HG02973 (cell line): ENCODE measurements around the gene GATA5.
A peak's percentile ranks its signal among the peaks of the same experiment; 100 is the strongest.
"Not testable (repeated sequence)": the region's sequence is repeated elsewhere in the genome, so short reads cannot be mapped to it uniquely, and the experiment has no call there.

Source experiments
- ATAC-seq: cut with Tn5 transposase; IDR thresholded peaks from one replicate; pipeline ENCODE4 v1.9.1; 2021; ENCODE audit warnings: moderate library complexity; ENCODE audit not compliant: unreplicated experiment

The GATA5 gene

DNA sequence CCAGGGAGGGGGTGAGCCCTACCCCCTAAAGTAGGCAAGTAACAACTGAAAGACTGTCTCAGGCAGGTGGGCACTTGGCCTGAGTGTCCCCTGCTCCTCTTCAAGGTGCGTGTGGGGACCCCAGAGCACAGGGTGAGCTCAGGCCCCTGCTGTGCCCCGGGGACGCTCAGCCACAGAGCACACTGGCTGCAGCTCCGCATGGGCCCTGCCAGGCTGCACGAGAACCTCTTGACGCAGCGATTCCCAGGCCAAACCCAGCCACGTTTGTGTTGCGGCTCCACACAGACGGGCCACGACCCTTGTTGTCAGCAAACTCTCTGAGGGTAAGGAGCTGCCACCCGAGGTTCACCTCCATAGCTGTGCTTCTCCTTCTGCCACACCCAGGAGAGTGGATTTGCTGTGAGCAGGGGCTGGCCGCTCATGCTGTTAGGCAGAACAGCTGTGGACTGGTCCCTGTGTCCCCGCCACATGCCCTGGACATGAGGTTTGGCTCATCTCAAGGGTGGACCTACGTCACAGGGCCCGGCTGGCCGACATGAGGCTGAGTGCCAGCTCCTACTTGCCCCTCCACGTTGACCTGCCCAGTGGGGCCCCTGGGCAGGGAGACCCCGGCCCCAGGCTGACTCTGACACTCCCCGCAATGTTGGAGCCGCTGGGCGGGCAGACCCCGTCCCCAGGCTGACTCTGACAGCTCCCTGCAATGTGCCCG lies 29.7 kb upstream of the GATA5 start:
- no peak for ATAC-seq

GRCh38 chr20:62504323-62504722 lies 28.5 kb upstream of the GATA5 start:
- no peak for ATAC-seq

DNA sequence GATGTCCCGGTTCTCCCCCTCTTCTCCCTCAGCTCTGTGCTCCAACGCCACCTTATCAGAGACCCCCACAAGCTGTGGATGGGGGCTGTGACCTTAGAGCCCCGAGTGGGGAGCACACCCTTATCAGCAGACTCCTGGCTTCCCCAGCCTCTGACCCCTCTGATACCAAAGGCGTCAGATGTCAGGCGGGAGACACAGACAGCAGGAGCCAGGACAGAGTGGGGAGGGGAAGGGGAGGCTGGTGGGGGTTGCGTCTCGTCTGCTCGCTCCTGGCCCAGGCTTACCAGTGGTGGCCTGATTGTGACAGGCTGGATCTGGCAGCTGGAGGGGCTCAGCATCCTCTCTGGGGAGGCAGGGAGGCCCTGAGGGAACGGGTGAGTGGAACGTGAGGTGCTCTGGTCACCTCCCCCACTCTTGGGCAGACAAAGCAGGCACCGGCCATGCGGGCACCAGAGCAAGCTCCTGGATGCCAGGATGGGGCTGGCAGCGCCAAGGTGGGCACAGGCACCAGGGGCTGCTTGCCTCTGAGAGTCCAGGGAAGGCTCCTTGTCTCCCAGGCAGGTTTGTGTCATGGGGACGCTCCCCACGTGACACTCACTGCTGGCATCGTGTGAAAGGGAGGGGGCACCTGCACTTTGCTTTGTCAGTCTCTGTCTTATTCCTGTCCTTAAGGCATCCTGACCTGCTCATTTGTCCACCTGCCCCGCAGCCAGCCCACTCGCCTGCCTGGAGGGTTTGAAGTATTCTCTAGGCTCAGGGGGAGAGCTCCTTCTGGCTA lies 27.8 kb upstream of the GATA5 start:
- no peak for ATAC-seq

- ATAC-seq, result no peak
Observed at GRCh38 chr20:62502496-62503095, 26.8 kb upstream of the GATA5 start.

GRCh38 chr20:62501801-62502495 lies 26.2 kb upstream of the GATA5 start:
- peak; percentile 67 for ATAC-seq

GRCh38 chr20:62500237-62500864 lies 24.6 kb upstream of the GATA5 start:
- no peak for ATAC-seq

- no peak for ATAC-seq
Observed at GRCh38 chr20:62499758-62500236, 24.0 kb upstream of the GATA5 start.

GRCh38 chr20:62498874-62499273 lies 23.1 kb upstream of the GATA5 start:
- ATAC-seq, result no peak

DNA sequence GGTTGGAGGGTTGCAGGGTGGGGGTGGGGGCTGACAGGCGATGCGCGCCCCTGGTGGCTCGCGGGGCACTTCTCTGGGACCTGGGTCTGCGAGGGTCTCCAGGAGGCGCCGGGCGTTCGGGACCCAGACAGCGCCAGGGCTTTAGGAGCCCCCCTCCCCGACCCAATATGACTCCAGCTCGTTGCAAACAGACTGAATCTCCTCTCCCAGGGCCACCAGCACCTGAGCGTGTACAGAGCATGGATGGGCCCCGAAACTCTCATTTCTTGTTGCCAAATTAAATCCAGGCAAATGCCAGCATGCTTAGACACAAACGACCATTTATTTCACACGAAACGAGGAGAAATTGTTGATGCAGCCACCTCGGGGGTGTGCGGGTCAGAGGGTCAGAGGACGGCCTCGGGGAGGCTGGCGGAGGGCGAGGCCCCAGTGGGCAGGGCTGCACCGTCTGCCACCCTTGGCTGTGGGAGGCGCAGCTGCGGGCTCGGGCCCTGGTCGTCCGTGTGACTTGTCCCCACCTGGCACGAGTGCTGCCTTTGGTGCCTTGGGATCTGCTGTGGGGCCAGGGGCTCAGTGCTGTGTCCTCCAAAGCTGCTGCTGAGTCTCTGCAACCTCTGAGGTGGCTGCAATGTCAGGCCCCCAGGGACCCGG lies 20.9 kb upstream of the GATA5 start:
- ATAC-seq, result no peak

- no peak for ATAC-seq
Observed at GRCh38 chr20:62495749-62496567, 20.2 kb upstream of the GATA5 start.

- no peak for ATAC-seq
Observed at GRCh38 chr20:62494980-62495748, 19.4 kb upstream of the GATA5 start.

DNA sequence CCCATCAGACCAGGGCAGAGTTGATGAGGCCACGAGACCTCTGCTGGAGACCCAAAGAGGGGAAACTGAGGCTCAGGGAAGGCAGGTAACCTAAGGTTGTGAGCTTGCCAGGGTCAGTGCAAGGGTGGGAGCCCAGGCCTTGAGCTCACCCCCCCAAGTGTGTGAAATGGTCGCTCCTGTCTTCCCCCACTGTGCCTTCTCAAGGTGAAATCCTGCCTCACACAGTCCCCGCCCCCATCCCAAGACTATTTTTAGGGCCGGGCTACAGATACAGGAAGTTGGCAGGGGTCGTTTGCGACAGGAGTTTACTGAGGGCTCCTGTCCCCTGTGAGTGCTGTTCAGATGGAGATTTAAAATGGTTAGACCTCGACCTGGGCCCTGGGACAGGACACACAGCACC lies 18.7 kb upstream of the GATA5 start:
- no peak for ATAC-seq

DNA sequence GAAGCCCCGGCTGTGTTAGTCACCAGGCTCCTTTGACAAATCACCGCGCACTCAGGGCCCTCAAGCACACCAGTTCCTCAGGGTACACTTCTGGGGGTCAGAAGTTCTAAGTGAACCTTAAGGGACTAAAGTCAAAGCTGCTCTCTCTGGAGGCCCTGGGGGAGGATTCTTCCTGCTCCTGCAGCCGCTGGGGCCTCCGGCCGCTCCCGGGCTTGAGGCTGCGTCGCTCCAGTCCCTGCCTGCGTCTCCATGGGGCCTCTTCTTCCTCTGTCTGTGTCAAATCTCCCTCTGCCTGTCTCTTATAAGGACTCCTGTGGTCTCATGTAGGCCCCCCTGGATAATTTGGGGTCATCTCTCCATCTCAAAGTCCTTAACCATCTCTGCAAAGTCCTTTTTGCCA lies 18.1 kb upstream of the GATA5 start:
- no peak for ATAC-seq

DNA sequence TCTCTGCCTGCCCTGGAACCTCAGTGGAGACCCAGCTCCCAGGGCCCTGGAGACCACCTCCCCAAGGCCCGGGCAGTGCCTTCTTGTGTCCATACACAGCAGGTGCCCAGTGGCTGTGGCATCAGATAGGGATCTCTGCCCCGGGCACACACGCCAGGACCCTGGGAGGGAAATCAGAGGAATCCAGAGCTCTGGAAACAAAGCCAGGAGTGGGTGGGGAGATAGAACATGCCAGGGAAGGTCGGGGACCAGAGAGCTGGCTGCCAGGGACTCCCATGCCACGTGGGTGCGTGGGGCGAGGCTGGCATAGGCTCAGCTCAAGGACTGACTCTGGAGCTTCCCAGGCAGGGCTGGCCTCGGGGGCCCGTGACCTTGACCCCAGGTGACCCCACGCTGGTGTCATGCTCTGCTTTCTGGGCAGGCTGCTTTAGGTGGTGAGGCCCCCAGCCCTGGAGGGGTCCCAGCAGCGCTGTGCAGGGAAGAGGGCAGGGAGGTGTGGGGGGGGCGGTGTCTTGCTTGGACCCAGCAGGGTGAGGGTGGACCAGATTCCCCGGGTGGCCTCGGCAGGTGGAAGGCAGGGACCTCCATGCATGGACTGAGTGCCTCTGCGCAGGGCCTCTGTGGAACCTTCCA lies 17.6 kb upstream of the GATA5 start:
- ATAC-seq, result no peak

GRCh38 chr20:62492711-62493110 lies 16.9 kb upstream of the GATA5 start:
- ATAC-seq, result no peak

DNA sequence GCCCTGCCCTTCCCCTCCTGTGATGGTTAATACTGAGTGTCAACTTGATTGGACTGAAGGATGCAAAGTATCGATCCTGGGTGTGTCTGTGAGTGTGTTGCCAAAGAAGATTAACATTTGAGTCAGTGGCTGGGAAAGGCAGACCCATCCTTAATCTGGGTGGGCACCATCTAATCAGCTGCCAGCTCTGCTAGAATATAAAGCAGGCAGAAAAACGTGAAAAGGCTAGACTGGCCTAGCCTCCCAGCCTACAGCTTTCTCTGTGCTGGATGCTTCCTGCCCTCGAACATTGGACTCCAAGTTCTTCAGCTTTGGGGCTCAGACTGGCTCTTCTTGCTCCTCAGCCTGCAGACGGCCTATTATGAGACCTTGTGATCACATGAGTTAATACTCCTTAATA lies 15.0 kb upstream of the GATA5 start:
- not testable (repeated sequence) for ATAC-seq

DNA sequence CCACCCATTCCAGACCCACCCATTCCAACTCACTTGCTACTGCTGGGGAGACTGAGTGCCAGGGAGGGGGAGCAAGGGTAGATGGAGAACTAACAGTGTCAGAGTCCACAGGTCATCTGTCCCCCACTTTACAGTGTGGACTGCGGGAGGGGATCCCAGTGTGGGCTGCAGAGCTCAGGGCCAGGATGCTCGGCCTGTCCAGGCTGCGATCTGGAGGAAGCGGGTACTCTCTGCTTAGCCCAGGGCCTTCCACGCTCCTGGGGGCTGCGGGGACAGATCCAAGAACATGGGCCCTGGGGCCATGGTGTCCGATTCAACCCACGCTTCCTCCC lies 14.1 kb upstream of the GATA5 start:
- ATAC-seq, result no peak

DNA sequence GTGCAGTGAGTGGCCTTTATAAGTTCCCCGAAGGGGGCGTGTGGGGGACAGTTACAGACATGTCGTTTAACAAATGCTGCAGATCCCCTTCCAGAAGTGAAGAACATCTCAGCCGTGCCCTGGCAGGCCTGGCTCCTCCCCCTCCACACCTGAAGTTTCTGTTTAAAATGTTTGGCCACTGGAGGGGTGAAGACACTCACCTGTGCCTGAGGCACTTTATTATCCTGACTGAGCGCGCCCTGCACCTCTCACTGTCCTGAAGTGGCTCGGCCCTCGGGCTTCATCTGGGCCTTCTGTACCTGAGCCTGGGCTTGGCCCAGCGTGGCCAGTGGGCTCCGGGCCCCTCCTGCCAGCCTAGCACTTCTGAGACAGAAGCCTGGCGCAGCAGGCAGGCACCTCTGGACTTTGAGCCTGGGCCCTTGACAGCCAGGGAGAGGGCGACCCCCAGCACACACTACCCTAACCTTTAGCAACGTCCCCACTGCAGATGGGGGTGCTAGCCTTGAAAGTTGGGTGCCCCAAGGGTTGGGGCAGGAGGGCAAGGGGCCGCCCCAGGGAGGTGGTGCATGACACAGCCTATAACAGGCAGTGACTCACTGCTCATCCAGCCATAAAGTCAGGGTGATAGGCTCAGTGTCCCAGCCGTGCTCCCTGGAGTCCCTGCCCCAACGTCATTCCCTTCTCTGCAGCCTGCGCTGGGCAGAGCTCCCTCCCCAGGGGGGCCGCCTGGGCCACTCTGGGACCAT lies 13.6 kb upstream of the GATA5 start:
- no peak for ATAC-seq
